ES-I3 (cell line): ENCODE measurements around the gene KRTAP5-7.
"Not testable (repeated sequence)": the region's sequence is repeated elsewhere in the genome, so short reads cannot be mapped to it uniquely, and the experiment has no call there.

Experiments
- H3K36me3 ChIP-seq: 2 replicates; pipeline ENCODE4 v1.6.1; 2013; ENCODE audit warnings: mild to moderate bottlenecking, low read length, control low read depth, moderate library complexity; ENCODE audit not compliant: insufficient read depth
- H3K4me1 ChIP-seq: 2 replicates; pipeline ENCODE4 v1.6.1; 2013; ENCODE audit warnings: mild to moderate bottlenecking, control low read depth, low read length; ENCODE audit not compliant: insufficient read depth
- H3K9ac ChIP-seq: 2 replicates; pipeline ENCODE4 v1.6.1; 2013; ENCODE audit warnings: low read depth, mild to moderate bottlenecking, low read length, moderate library complexity
- H3K9me3 ChIP-seq: 2 replicates; pipeline ENCODE4 v1.6.1; 2013; ENCODE audit warnings: mild to moderate bottlenecking, low read length, moderate library complexity; ENCODE audit not compliant: control insufficient read depth, insufficient read depth

Gene KRTAP5-7

DNA sequence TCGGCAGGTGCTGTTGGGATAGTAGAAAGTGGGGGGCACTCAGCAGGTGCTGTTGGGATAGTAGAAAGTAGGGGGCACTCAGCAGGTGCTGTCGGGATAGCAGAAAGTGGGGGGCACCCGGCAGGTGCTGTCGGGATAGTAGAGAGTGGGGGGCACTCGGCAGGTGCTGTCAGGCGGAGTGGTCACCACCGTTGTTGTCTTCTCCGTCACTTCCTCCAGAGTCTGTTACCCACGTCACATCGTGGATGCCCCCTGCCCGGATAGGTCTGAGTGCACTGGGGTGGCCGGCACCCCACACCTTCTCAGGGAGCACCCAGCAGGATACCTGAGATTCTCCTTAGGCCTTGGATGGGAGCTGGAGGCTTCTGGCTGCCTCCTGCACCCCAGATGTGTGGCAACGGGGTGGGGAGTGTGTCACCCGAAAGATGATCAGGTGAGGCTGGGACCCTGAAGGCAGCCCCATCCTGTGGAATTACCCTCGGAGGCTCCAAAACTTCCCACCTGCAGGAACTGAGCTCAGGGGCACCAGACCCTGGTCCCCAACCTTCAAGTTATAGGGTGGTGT lies 24.1 kb upstream of the KRTAP5-7 start:
- Histone ChIP-seq H3K9me3 (peaks cover 4% of the 10 kb centered on the region), H3K4me1 (0 out of 2 replicates have a peak, but pooled peaks cover 4% of the 10 kb centered on the region), H3K9ac (no peak overlapping the region), H3K36me3 (no peaks in the 10 kb centered on the region)

DNA sequence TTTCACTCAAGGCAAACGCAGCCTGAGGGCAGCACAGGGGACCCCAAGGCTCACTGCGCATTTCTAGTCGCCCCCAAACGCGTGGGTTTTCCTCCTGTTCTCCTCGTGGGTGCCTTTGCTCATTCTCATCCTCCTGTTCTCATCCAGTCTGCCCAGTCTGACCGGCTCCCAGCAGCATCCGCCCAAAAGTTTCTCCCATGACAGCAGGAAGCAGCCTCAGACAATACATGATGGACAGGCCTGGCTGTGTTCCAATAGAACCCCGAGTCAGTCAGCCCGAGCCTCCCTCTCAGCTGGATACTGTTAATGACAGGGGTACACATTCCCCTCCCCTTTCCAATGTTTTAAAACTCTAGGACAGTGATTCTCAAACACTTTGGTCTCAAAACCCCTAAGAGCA lies 22.5 kb upstream of the KRTAP5-7 start:
- H3K9me3 ChIP-seq, result peaks cover 12% of the 10 kb centered on the region
- H3K9ac ChIP-seq, result no peak overlapping the region
- H3K36me3 ChIP-seq, result no peaks in the 10 kb centered on the region
- H3K4me1 ChIP-seq, result 0 out of 2 replicates have a peak, but pooled peaks cover 4% of the 10 kb centered on the region

DNA sequence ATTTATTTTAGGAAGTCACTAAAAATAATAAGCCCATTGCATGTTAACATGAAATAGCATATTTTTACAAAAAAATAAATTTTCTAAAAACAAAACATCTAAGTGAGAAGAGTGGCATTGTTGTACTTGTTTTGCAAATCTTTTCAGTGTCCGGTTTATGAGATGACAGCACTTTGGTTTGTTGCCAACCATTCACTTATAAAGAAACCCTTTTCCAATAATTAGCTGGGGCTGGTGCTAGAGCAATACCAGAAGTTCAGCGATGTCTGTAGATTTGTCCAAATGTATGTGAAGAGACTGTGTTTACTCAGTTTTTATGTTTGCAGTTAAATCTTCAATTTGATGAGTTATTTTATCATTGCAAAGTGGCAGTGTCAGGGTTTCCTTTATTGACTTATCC lies 22.1 kb upstream of the KRTAP5-7 start:
- H3K36me3 ChIP-seq, result no peaks in the 10 kb centered on the region
- peaks cover 14% of the 10 kb centered on the region for H3K9me3 ChIP-seq
- no peak overlapping the region for H3K9ac ChIP-seq
- 0 out of 2 replicates have a peak, but pooled peaks cover 4% of the 10 kb centered on the region for H3K4me1 ChIP-seq

DNA sequence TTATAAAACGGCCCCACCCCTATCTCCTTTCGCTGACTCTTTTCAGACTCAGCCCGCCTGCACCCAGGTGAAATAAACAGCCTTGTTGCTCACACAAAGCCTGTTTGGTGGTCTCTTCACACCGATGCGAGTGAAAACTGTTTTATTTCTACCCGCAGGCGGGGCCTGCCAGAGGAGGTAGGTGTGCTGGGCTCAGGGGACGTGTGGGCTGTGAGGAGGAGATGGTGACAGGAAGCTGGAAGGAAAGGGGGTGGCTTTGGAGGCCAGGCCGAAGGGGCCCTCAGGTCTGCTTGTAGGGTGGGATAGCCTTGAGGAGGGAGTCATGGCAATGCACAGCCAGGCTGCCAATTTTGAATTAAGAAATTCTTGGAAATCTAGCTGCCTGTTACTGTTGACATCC lies 21.3 kb upstream of the KRTAP5-7 start:
- Histone ChIP-seq H3K9me3 (peaks cover 15% of the 10 kb centered on the region), H3K4me1 (0 out of 2 replicates have a peak, but pooled peaks cover 4% of the 10 kb centered on the region), H3K9ac (no peak overlapping the region), H3K36me3 (no peaks in the 10 kb centered on the region)

DNA sequence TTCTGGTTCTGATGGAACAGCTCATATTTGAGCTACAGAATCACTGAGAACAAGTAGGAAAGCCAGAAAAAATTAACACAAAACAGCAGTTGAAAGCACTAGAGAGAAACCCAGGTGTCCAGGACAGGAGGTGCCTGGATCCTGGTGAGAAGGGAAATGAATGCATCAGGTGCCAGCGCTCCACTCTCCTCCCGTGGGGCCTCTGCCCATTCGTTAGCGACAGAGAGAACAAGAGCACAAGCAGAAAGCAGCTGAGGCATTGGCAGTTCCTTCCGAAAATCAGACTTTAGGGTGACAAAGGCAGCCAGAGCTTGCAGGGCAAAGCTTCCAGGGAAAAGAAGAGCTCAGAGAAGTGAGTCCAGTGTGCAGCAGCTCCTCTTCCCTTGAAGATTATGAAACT lies 20.0 kb upstream of the KRTAP5-7 start:
- H3K4me1 ChIP-seq, result 0 out of 2 replicates have a peak, but pooled peaks cover 4% of the 10 kb centered on the region
- no peaks in the 10 kb centered on the region for H3K36me3 ChIP-seq
- peaks cover 15% of the 10 kb centered on the region for H3K9me3 ChIP-seq
- H3K9ac ChIP-seq, result no peak overlapping the region

DNA sequence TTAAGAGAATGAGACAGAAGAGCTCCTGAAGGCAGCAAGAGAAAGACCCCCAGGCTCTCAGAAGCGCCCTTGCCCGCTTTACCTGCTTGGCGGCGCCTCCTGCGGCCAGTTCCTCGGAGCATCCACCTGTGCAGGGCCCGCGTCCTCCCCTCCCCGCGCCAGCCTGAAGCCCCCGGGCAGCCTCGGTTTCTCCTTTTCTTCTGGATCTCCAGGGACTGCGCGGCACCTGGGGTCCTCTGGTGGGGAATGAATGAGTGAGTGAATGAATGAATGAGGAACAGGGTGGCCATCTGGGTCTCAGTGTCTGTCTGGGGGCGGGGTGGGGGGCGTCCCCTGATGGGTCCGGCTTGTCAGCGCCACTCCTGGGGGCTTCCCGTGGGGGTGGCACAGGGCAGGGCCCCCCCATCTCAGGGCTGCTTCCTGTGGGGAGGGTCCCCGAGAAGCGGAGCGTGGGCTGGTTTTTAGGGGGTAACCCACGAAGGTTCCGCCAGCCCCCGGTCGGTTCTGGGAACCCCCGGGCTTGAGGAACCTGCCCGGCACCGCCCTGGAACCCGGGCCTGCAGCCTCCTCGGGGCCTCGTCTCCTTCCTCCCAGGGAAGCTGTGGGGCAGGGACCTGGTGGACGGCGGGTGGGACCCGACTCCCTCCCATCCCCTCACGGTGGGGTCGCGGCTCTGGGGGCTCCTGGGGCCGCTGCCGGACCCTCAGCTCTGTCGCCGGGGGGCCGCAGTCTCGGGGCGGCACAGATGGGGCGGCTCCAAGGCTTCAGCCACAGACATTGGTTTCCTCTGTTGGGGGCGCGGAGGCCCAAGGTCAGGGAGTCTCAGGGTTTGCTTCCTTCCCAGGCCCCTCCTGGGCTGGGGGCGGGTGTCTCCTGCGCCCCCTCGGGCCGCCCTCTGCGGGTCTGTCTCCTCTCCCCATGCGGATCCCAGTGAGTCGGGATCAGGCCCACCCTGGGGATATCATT lies 8.3 kb upstream of the KRTAP5-7 start:
- Histone ChIP-seq H3K4me1 (no peaks in the 10 kb centered on the region), H3K36me3 (no peaks in the 10 kb centered on the region), H3K9me3 (no peaks in the 10 kb centered on the region), H3K9ac (no peak overlapping the region)

DNA sequence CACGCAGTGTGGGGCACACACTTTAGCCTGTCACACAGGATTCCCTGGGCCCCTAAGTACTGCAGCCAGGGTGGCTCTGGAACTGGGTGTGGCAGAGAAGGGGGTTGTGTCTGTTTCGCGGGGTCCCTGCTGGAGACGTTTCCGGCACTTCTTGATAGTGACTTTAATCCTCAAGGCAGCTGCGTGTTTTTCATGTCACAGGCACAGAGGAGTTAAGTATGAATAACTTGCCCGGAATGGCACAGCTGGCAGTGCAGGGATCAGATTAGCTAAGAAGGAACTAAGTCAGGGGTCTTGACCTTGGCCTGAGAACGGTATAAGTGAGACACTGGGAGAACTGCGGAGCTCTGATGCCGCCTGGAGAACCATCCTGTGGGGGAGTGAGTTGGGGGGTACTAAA lies 7.5 kb upstream of the KRTAP5-7 start:
- Histone ChIP-seq H3K4me1 (no peaks in the 10 kb centered on the region), H3K9me3 (no peaks in the 10 kb centered on the region), H3K36me3 (no peaks in the 10 kb centered on the region), H3K9ac (no peak overlapping the region)

DNA sequence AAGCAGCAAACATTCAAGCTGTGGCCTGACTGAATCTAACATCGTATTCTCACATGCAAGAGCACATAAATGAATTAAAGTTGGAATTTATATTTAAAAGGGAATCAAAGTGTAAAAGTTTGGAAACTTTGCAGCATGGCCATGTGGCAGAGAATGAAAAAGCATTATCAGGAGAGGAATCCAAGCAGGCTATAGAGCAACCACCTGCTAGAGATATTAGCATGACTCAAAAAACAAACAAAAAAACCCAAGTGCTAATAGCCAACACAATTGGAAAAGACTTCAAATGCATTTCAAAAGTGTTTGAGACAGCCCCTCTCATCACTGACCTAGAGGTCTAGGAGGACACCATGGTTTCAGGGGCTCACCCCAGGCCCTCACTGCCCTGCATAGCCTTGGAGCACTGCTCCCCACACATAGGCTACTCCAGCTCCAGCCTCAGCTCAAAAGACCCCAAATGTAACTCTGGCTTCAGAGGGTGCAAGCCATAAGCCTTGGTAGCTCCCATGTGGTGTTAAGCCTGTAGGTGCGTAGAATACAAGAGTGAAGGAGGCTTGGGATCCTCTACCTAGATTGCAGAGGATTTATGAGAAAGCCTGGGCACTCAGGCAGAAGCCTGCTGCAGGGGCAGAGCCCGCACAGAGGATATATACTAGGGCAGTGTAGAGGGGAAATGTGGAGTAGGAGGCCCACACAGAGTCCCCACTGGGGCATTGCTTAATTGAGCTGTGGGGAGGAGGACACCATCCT lies 1.7 kb upstream of the KRTAP5-7 start:
- H3K9me3 ChIP-seq, result no peaks in the 10 kb centered on the region
- H3K4me1 ChIP-seq, result no peaks in the 10 kb centered on the region
- H3K9ac ChIP-seq, result no peak overlapping the region
- H3K36me3 ChIP-seq, result no peaks in the 10 kb centered on the region

DNA sequence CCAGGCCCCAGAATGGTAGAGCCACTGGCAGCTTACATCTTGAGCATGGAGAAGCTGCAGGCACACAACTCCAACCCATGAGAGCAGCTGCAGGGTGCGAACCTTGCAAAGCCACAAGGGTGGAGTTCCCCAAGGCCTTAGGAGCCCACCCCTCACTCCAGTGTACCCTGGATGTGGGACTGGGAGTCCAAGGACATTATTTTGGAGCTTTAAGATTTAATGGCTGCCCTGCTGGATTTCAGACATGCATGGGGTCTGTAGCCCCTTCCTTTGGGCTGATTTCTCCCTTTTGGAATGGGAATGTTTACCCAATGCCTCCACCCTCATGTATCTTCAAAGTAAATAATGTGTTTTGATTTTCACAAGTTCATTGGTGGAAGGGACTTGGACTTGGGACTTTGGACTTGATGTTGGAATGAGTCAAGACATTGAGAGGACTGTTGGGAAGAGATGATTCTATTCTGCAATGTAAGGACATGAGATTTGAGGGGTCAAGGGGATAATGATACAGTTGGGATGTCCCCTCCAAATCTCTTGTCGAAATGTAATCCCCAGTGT lies 1.1 kb upstream of the KRTAP5-7 start:
- no peaks in the 10 kb centered on the region for H3K4me1 ChIP-seq
- H3K9me3 ChIP-seq, result no peaks in the 10 kb centered on the region
- no peak overlapping the region for H3K9ac ChIP-seq
- no peaks in the 10 kb centered on the region for H3K36me3 ChIP-seq

DNA sequence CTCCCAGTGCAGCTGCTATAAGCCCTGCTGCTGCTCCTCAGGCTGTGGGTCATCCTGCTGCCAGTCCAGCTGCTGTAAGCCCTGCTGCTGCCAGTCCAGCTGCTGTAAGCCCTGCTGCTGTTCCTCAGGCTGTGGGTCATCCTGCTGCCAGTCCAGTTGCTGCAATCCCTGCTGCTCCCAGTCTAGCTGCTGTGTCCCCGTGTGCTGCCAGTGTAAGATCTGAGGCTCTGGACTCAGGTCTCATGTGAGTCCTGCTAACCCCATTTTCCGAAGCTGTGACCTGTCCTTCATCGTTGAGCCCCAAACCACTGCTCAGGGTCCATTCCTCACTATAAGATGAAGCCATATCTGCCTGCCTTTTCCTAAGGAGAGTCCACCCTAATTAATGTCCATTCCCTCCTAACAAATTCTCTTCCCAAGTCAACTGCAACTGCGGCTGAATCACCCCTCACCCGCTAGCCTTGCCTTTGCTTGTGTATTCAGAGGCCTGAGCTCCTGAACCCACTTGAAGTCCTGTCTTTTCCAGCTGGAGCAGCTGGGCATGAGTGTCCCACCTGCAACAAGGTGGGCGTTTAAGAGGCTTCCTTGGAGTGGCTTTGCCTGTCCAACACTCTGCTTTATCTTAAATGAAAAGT lies 626 bp downstream of the KRTAP5-7 start:
- Histone ChIP-seq H3K4me1 (no peaks in the 10 kb centered on the region), H3K9ac (no peak overlapping the region), H3K36me3 (no peaks in the 10 kb centered on the region), H3K9me3 (no peaks in the 10 kb centered on the region)

DNA sequence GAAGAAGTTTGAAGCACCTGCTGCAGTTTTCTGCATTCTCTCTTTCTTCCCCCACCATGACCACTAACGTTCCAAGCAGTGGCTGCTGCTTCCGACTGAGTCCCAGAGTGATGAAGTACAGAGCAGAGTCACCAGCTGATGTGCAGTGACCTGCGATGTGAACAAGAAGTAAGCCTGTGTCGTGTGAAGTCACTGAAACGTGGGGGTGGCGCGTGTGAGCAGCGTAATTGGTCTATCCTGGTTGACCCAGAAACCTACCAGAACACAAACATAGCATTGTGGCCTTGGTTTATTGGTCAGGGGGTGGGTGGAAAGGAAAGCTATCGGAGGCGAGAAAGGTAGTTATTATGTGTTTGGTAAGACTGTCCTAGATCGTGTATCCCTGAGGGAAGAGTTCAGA lies 3.5 kb downstream of the KRTAP5-7 start:
- Histone ChIP-seq H3K9ac (no peak overlapping the region), H3K9me3 (no peaks in the 10 kb centered on the region), H3K36me3 (no peaks in the 10 kb centered on the region), H3K4me1 (no peaks in the 10 kb centered on the region)

DNA sequence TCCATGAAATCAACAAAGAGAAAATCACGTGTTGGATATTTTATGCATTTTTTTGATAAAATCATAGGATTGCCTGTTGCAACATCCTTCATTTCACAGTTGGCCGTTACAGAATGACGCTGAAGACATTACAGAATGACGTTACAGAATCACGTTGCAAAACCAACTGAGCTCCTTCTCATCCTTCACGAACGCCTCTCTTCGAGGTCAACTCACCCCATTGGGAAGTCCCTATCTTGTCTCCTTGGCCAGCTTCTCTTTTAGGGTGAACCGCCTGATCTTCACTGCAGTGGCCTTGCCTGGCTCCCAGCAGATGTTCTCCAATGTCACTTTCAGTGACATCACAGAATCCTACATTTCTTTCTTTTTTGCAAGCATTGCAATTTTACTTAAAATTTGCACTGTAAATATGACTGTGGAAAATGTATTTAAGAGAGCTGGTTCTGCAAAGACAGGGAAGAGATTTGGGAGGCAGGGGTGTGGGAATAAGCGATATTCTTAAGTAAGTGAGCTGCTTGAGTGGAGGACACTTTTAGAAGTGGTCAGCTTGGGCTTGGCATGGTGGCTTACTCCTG lies 5.1 kb downstream of the KRTAP5-7 start:
- Histone ChIP-seq H3K4me1 (no peaks in the 10 kb centered on the region), H3K9ac (no peak overlapping the region), H3K9me3 (no peaks in the 10 kb centered on the region), H3K36me3 (no peaks in the 10 kb centered on the region)

DNA sequence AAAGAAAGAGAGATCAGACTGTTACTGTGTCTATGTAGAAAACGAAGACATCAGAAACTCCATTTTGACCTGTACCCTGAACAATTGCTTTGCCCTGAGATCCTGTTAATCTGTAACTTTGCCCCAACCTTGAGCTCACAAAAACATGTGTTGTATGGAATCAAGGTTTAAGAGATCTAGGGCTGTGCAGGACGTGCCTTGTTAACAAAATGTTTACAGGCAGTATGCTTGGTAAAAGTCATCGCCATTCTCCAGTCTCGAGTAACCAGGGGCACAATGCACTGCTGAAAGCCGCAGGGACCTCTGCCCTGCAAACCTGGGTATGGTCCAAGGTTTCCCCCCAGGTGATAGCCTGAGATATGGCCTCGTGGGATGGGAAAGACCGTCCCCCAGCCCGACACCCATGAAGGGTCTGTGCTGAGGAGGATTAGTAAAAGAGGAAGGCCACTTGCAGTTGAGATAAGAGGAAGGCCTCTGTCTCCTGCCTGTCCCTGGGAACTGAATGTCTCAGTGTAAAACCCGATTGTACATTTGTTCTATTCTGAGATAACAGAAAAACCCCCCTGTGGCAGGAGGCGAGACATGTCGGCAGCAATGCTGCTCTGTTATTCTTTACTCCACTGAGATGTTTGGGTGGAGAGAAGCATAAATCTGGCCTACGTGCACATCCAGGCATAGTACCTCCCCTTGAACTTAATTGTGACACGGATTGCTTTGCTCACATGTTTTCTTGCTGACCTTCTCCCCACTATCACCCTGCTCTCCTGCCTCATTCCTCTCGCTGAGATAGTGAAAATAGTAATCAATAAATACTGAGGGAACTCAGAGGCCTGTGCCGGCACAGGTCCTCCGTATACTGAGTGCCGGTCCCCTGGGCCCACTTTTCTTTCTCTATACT lies 7.9 kb downstream of the KRTAP5-7 start:
- not testable (repeated sequence) for H3K9me3 ChIP-seq, H3K9ac ChIP-seq, H3K36me3 ChIP-seq, H3K4me1 ChIP-seq
